ENCODE data around the gene JAZF1.

JAZF1 gene

GRCh38 chr7:27793780-27794179 lies 386.8 kb downstream of the JAZF1 start:
- DNase-seq, result no peak

- DNase-seq, result no peak
Measured at GRCh38 chr7:27788437-27788836, 392.2 kb downstream of the JAZF1 start.

- no peak for DNase-seq
Measured at GRCh38 chr7:27784399-27785053, 396.1 kb downstream of the JAZF1 start.

GRCh38 chr7:27782849-27783248 lies 397.7 kb downstream of the JAZF1 start:
- no peak for DNase-seq

- DNase-seq, result no peak
Measured at GRCh38 chr7:27781188-27781587, 399.4 kb downstream of the JAZF1 start.

Data from NCI-H1105 (cell line).